ENCODE data around the gene SHH. TPM values are rescaled to one million over a fixed set of nuclear protein-coding genes. Genes with fewer than 3 reads are reported as not detected.
A peak's percentile ranks its signal among the peaks of the same experiment; 100 is the strongest.

SHH gene
- total and polyA plus RNA-seq, 2 of the 13 experiments (the other 11 are each of a cell fraction or from before 2014, with no cell fraction given) = 1.9 to 3.4 TPM

- FAIRE-seq (no peak), DNase-seq (ENCODE audit: low spot score) (no peak), ATAC-seq (no peak)
- intact Hi-C loops (cut with micrococcal nuclease; ENCODE audit: unreplicated experiment) = no loop called here
- Histone ChIP-seq H3K4me3 (replicated peaks in 1 of 3; ENCODE audit: insufficient read depth in 1 of 3, low read depth in 2 of 3, low read length in 3 of 3) (no peak overlapping the region), H2AFZ (ENCODE audit: low read length) (no peak overlapping the region), H3K27ac (ENCODE audit: extremely low read length, insufficient read depth, low read length) (no peak overlapping the region), H3K79me2 (ENCODE audit: insufficient read depth, low read length) (no peaks in the 10 kb centered on the region), H4K20me1 (ENCODE audit: insufficient read depth, low read length) (no peaks in the 10 kb centered on the region), H3K4me1 (ENCODE audit: insufficient read depth, low read length) (peaks cover 22% of the 10 kb centered on the region), H3K36me3 (replicated peaks in 1 of 2; ENCODE audit: control insufficient read depth in 1 of 2, insufficient read depth in 2 of 2, low read length in 2 of 2) (no peaks in the 10 kb centered on the region), H3K27me3 (ENCODE audit: control insufficient read depth in 1 of 2, insufficient read depth in 2 of 2, low read length in 2 of 2) (peaks cover 12 to 29% of the 10 kb centered on the region in 2 experiments), H3K9me3 (ENCODE audit: low read length) (no peaks in the 10 kb centered on the region), H3K9ac (ENCODE audit: insufficient read depth, low read depth, low read length) (no peak overlapping the region), H3K4me2 (ENCODE audit: low read depth, low read length) (no peak overlapping the region)
- peak; percentile 80 for TF ChIP-seq CREB1 (IDR thresholded peaks at IDR 0.05)
- no peak for TF ChIP-seq CREB1 (CRISPR knock-in tag; IDR thresholded peaks at IDR 0.05)
- 0 out of 2 replicates have a peak, but pooled peaks have one; percentile 26 for TF ChIP-seq ATF7 (IDR thresholded peaks at IDR 0.05)
- TF ChIP-seq ATF7 (CRISPR knock-in tag; IDR thresholded peaks at IDR 0.05) = no peak
- no peak for TF ChIP-seq ZBTB7B (CRISPR knock-in tag; IDR thresholded peaks at IDR 0.05)
- WGBS (ENCODE audit: low lambda C conversion rate) = 7% methylated on average over 6 of the region's 11 CpGs
- in situ Hi-C loops (cut with HindIII; ENCODE audit: extremely low pct_ligation_motif_present, low pct_unique_long_range_greater_than_20kb) = no loop called here
- no TSS peak for BruUV-seq (replicated peaks)
- POLR2A ChIA-PET = no interaction called here
- CTCF ChIA-PET (ENCODE audit: low intra/inter-chr PET ratio, low total read pairs) = no interaction called here
Measured at GRCh38 chr7:155861480-155861868, 49.2 kb upstream of the SHH start.

GRCh38 chr7:155860840-155861479, 48.7 kb upstream of the SHH start:
- ATAC-seq (no peak), FAIRE-seq (no peak), DNase-seq (ENCODE audit: low spot score) (no peak)
- Histone ChIP-seq H3K27me3 (ENCODE audit: control insufficient read depth in 1 of 2, insufficient read depth in 2 of 2, low read length in 2 of 2) (peaks cover 9 to 24% of the 10 kb centered on the region in 2 experiments), H3K36me3 (replicated peaks in 1 of 2; ENCODE audit: control insufficient read depth in 1 of 2, insufficient read depth in 2 of 2, low read length in 2 of 2) (no peaks in the 10 kb centered on the region), H3K9me3 (ENCODE audit: low read length) (no peaks in the 10 kb centered on the region), H3K4me1 (ENCODE audit: insufficient read depth, low read length) (peaks cover 22% of the 10 kb centered on the region), H2AFZ (ENCODE audit: low read length) (no peak overlapping the region), H3K4me2 (ENCODE audit: low read depth, low read length) (no peak overlapping the region), H4K20me1 (ENCODE audit: insufficient read depth, low read length) (no peaks in the 10 kb centered on the region), H3K27ac (ENCODE audit: extremely low read length, insufficient read depth, low read length) (no peak overlapping the region), H3K4me3 (replicated peaks in 1 of 3; ENCODE audit: insufficient read depth in 1 of 3, low read depth in 2 of 3, low read length in 3 of 3) (no peak overlapping the region), H3K79me2 (ENCODE audit: insufficient read depth, low read length) (no peaks in the 10 kb centered on the region), H3K9ac (ENCODE audit: insufficient read depth, low read depth, low read length) (no peak overlapping the region)
- WGBS (ENCODE audit: low lambda C conversion rate) = 2% methylated on average over 11 of the region's 11 CpGs
- intact Hi-C loops (cut with micrococcal nuclease; ENCODE audit: unreplicated experiment) (no loop called here), in situ Hi-C loops (cut with HindIII; ENCODE audit: extremely low pct_ligation_motif_present, low pct_unique_long_range_greater_than_20kb) (no loop called here)
- TF ChIP-seq TARDBP (CRISPR knock-in tag; IDR thresholded peaks at IDR 0.05) (no peak), NR2F1 (CRISPR knock-in tag; IDR thresholded peaks at IDR 0.05) (no peak), ZNF670 (CRISPR knock-in tag; IDR thresholded peaks at IDR 0.05; ENCODE audit: borderline replicate concordance) (no peak), CEBPB (IDR thresholded peaks at IDR 0.05; ENCODE audit: borderline replicate concordance, low read depth, low read length) (peak; percentile 59; the same call in 1 of the 2 replicates), MAFK (conservative IDR thresholded peaks at IDR 0.05 in 1 of 2, IDR thresholded peaks at IDR 0.05 in 1 of 2; ENCODE audit: low read length in 2 of 2) (0 out of 4 replicates have a peak, but pooled peaks have one; percentile 18 to 22)
- POLR2A ChIA-PET = no interaction called here
- CTCF ChIA-PET (ENCODE audit: low intra/inter-chr PET ratio, low total read pairs) = no interaction called here
- no TSS peak for BruUV-seq (replicated peaks)

Data from HepG2 (cell line).